Measurements from ENCODE around the gene SCN1A. TPM values are rescaled to one million over a fixed set of nuclear protein-coding genes. Genes with fewer than 3 reads are reported as not detected.
"Not testable (repeated sequence)": the region's sequence is repeated elsewhere in the genome, so short reads cannot be mapped to it uniquely, and the experiment has no call there.

Gene SCN1A
- total RNA-seq, 2 experiments from 2014 or later, result not detected

DNA sequence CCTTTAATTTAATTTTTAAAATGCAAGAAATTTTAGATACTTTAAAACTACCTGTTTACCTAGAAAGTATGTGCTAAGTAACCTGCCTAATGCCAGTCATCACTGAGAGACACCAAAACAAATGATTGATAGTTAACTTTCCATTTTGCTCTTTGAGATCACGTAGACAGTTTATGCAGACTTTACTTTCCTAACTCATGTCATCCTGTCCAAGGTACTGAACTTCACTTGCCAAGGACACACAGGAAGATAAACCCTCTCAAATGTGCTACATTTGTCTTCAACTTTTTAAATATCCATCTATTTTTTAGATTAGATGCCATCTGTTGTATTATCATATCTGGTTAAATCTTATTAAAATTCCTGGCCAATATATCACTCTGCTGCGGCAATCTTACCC is 20.1 kb upstream of the SCN1A start:
- Mint-ChIP-seq H3K27me3 (no peaks in the 10 kb centered on the region), H3K27ac (no peak overlapping the region), H3K4me3 (no peak overlapping the region), H3K9me3 (no peaks in the 10 kb centered on the region), H3K36me3 (ENCODE audit: low read depth) (no peaks in the 10 kb centered on the region), H3K4me1 (no peaks in the 10 kb centered on the region)
- POLR2A ChIA-PET, result no interaction called here
- DNase-seq, result no peak
- CTCF ChIA-PET, result no interaction called here

DNA sequence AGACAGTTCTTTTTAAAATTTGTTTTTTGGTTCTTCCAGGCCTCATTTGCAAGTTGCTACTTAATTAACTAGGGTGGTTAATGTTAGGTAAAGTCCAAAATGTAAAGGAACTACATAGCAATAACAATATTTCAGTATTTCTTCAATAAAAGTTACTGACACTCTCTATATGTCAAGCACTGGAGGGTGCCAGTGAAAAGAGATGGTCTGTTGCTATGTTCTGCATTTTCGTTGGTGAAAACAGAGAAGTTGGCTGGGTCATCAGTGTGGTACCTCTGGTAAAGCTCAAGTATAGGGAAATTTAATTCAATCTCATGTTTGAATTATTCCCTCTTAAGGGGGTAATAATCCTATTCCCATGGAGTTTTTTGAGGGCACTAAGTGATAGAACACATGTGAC is 16.3 kb upstream of the SCN1A start:
- ChIA-PET CTCF (no interaction called here), POLR2A (no interaction called here)
- Mint-ChIP-seq H3K9me3 (no peaks in the 10 kb centered on the region), H3K4me1 (no peaks in the 10 kb centered on the region), H3K4me3 (no peak overlapping the region), H3K27me3 (no peaks in the 10 kb centered on the region), H3K36me3 (ENCODE audit: low read depth) (no peaks in the 10 kb centered on the region), H3K27ac (no peak overlapping the region)
- no peak for DNase-seq

DNA sequence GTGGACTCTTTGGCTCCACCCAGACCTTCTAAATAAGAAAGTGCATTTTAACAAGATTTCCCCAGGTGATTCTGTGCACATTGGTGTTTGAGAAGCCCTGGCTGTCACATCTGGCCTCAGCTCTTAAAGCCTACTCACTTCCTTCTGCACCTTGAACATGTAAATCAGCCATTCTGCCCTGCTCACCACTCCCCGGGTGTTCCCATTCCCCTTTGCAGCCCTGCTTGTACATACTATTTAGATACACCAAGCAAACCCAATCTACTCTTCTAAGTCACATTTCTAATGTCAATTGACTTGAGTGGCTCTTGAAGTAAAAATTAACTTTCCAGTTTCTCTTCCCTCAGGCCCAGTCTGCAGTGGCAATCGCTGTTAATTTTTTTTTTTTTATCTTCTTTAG is 13.1 kb upstream of the SCN1A start:
- CTCF ChIA-PET, result interaction anchor here (1.4 kb wide), 1 partner anchor 9 kb away, joined by 4 read pairs; no protein-coding TSS in a partner anchor
- Mint-ChIP-seq H3K36me3 (ENCODE audit: low read depth) (no peaks in the 10 kb centered on the region), H3K4me3 (no peak overlapping the region), H3K27ac (no peak overlapping the region), H3K27me3 (no peaks in the 10 kb centered on the region), H3K9me3 (no peaks in the 10 kb centered on the region), H3K4me1 (no peaks in the 10 kb centered on the region)
- POLR2A ChIA-PET, result no interaction called here
- DNase-seq, result no peak

DNA sequence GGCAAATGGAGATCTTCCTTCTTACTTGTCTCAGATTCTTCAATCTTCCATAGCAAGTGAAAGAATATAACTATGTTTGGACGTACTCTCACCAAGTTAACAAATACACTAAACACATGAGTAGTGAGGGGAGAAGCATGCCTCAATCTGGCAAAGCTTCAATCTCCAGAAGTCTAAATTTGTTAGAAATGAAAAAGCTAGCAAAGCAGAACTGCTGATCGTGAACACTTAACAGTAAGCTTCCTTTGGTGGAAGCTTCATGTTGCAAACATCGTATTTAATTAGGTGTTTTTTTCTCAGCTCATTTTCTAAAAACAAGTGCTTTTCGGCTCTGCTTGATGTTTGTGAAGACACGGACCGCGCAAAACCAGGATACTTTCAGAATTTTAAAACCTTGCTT is 12.7 kb upstream of the SCN1A start:
- Mint-ChIP-seq H3K9me3 (no peaks in the 10 kb centered on the region), H3K36me3 (ENCODE audit: low read depth) (no peaks in the 10 kb centered on the region), H3K27ac (no peak overlapping the region), H3K27me3 (no peaks in the 10 kb centered on the region), H3K4me3 (no peak overlapping the region), H3K4me1 (no peaks in the 10 kb centered on the region)
- no peak for DNase-seq
- CTCF ChIA-PET, result interaction anchor here (1.4 kb wide), 1 partner anchor 9 kb away, joined by 4 read pairs; no protein-coding TSS in a partner anchor
- POLR2A ChIA-PET, result no interaction called here

DNA sequence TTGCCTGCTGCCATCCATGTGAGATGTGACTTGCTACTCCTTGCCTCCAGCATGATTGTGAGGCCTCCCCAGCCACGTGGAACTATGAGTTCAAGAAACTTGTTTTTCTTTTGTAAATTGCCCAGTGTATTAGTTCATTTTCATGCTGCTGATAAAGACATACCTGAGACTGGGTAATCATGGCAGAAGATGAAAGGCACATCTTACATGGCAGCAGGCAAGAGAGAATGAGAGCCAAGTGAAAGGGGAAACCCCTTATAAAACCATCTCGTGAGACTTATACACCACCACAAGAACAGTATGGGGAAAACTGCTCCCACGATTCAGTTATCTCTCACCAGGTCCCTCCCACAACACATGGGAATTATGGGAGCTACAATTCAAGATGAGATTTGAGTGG is 11.7 kb upstream of the SCN1A start:
- H3K9me3 Mint-ChIP-seq; H3K4me3 Mint-ChIP-seq; H3K27ac Mint-ChIP-seq; H3K36me3 Mint-ChIP-seq (ENCODE audit: low read depth); H3K27me3 Mint-ChIP-seq; DNase-seq; H3K4me1 Mint-ChIP-seq; POLR2A ChIA-PET: not testable (repeated sequence)
- CTCF ChIA-PET, result interaction anchor here (1.4 kb wide), 1 partner anchor 8 kb away, joined by 4 read pairs; no protein-coding TSS in a partner anchor

DNA sequence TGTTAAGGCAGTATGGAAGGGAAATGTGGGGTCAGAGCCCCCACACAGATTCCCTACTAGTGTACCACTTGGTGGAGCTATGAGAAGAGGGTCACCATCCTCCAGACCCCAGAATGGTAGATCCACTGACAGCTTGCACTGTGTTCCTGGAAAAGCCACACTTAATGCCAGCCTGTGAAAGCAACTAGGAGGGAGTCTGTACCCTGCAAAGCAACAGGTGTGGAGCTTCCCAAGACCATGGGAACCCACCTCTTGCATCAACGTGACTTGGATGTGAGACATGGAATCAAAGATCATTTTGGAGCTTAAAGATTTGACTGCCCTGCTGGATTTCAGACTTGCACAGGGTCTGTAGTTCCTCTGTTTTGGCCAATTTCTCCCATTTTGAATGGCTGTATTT is 10.8 kb upstream of the SCN1A start:
- no peaks in the 10 kb centered on the region for H3K36me3 Mint-ChIP-seq (ENCODE audit: low read depth)
- DNase-seq, result no peak
- POLR2A ChIA-PET, result no interaction called here
- H3K4me1 Mint-ChIP-seq, result no peaks in the 10 kb centered on the region
- no peak overlapping the region for H3K27ac Mint-ChIP-seq
- H3K9me3 Mint-ChIP-seq, result no peaks in the 10 kb centered on the region
- H3K4me3 Mint-ChIP-seq, result no peak overlapping the region
- CTCF ChIA-PET, result no interaction called here
- peaks cover 3% of the 10 kb centered on the region for H3K27me3 Mint-ChIP-seq

DNA sequence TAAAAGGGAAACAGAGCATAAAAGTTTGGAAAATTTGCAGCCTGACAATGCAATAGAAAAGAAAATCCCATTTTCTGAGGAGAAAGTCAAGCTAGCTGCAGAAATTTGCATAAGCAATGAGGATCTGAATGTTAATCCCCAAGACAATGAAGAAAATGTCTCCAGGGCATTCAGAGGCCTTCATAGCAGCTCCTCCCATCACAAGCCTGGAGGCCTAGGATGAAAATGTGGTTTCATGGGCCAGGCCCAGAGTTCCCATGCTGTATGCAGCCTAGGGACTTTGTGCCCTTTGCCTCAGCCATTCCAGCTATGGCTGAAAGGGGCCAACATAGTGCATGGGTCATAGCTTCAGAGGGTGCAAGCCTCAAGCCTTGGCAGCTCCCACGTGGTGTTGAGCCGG is 10.3 kb upstream of the SCN1A start:
- CTCF ChIA-PET, result no interaction called here
- POLR2A ChIA-PET, result no interaction called here
- DNase-seq, result no peak
- H3K4me3 Mint-ChIP-seq, result no peak overlapping the region
- no peaks in the 10 kb centered on the region for H3K36me3 Mint-ChIP-seq (ENCODE audit: low read depth)
- no peaks in the 10 kb centered on the region for H3K9me3 Mint-ChIP-seq
- no peak overlapping the region for H3K27ac Mint-ChIP-seq
- no peaks in the 10 kb centered on the region for H3K4me1 Mint-ChIP-seq
- H3K27me3 Mint-ChIP-seq, result peaks cover 3% of the 10 kb centered on the region

DNA sequence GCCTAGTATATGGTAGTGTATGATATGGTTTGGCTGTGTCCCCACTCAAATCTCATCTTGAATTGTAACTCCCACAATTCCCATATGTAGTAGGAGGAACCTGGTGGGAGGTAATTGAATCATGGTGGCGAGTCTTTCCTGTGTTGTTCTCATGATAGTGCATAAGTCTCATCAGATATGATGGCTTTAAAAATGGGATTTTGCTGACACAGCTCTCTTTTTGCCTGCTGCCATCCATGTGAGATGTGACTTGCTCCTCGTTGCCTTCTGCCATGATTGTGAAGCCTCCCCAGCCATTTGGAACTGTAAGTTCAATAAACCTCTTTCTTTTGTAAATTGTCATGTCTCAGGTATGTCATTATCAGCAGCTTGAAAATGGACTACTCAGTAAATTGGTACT is 9.5 kb upstream of the SCN1A start:
- POLR2A ChIA-PET, result no interaction called here
- H3K36me3 Mint-ChIP-seq (ENCODE audit: low read depth), result no peaks in the 10 kb centered on the region
- no peak for DNase-seq
- H3K27me3 Mint-ChIP-seq, result peaks cover 3% of the 10 kb centered on the region
- H3K4me3 Mint-ChIP-seq, result no peak overlapping the region
- H3K27ac Mint-ChIP-seq, result no peak overlapping the region
- CTCF ChIA-PET, result no interaction called here
- H3K9me3 Mint-ChIP-seq, result no peaks in the 10 kb centered on the region
- H3K4me1 Mint-ChIP-seq, result no peaks in the 10 kb centered on the region

DNA sequence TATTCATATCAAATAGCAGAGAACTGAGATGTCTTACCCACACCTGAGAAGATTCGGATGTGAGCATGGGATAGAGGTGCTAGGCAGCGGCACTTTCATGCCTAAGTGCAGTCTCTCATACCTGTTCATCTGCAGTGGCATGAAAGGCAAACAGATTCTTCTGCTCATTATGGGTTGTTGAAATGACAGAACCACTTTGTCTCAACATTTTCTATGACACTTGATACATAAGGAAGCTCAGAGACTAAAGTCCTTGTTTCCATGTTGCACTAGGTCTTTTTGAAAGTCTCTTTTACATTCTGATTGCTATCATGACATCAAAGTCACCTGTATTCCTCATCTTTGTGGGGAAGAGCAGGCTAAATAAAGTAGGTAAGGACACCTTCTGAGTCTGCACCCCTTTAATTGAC is 8.0 kb upstream of the SCN1A start:
- H3K36me3 Mint-ChIP-seq (ENCODE audit: low read depth), result no peaks in the 10 kb centered on the region
- H3K4me1 Mint-ChIP-seq, result no peaks in the 10 kb centered on the region
- ChIA-PET POLR2A (no interaction called here), CTCF (no interaction called here)
- H3K27me3 Mint-ChIP-seq, result peaks cover 6% of the 10 kb centered on the region
- no peak overlapping the region for H3K4me3 Mint-ChIP-seq
- no peak for DNase-seq
- no peaks in the 10 kb centered on the region for H3K9me3 Mint-ChIP-seq
- H3K27ac Mint-ChIP-seq, result no peak overlapping the region

DNA sequence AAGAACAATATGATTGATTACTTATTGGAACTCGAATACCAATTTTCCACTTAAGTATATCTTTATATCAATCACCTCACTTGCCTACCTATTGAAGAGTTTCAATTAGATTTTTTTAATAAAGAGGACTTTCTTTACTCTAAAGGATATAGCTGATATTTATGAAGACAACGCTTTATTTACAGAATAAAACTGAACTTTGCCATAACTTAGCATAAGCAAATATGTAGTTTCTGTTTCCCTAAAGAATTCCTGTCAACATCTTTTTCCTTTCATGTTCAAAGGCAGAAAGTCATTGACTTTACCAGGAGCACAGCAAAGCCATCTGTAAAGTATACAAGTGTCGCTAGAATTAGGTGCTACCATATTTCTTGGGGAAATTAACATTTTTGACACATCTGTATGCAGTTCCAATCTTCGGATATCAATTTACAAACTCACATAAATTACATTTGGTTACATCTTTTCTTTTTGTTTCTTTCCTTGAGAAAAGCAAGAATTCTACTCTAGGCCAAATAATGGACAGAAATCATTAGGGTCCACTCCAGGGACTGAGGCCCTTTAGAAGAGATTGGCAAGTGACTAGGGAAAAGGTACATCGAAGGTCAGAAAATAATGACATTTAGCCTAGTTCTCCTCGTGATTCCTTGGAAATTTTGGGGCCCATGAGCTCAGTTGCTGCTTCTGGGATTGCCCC is 7.5 kb upstream of the SCN1A start:
- DNase-seq, result no peak
- Mint-ChIP-seq H3K9me3 (no peaks in the 10 kb centered on the region), H3K4me3 (no peak overlapping the region), H3K27ac (no peak overlapping the region), H3K4me1 (no peaks in the 10 kb centered on the region), H3K36me3 (ENCODE audit: low read depth) (no peaks in the 10 kb centered on the region), H3K27me3 (peaks cover 7% of the 10 kb centered on the region)
- ChIA-PET POLR2A (no interaction called here), CTCF (no interaction called here)

DNA sequence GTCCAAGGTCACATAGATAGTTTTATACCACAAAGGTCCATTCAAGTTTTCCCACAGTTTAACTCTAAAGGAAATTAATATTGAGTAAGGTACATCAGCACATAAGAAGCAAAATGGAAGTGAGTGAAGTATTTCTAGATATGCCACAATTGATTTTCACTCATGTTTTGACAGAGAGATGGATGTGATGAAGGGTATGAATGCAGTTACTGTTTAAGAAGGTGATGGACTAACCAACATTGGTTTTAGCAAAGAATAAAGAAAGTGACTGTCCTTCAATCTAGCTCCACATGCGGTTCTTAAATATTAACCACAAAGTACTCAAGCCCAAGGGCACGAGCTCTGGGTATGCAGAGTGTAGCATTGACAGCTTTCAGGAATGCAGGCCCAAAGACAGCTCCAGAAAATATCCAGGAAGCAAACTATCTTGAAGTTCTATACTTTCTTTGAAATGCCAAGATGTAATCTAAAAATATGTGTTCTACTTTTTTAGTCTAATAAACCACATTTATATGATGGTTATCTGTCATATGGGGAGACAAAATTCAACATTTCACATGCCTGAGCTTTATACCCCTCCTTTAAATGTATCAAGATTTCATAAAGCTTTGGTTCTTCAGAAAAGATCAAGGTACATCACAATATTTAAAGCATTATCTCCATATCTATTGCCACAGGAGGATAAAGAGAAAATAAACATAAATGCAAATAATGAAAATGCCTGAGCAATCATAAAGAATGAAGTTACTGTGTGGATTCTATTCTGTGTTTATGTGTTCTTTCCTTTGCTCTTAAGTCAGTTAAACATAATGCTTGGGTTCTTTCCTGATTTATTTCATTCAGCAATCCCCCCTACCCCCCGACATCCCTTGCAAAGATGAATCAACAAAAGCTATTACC is 6.7 kb upstream of the SCN1A start:
- ChIA-PET POLR2A (no interaction called here), CTCF (no interaction called here)
- H3K27ac Mint-ChIP-seq, result no peak overlapping the region
- peaks cover 10% of the 10 kb centered on the region for H3K27me3 Mint-ChIP-seq
- no peak overlapping the region for H3K4me3 Mint-ChIP-seq
- no peaks in the 10 kb centered on the region for H3K9me3 Mint-ChIP-seq
- H3K4me1 Mint-ChIP-seq, result no peaks in the 10 kb centered on the region
- no peaks in the 10 kb centered on the region for H3K36me3 Mint-ChIP-seq (ENCODE audit: low read depth)
- no peak for DNase-seq

DNA sequence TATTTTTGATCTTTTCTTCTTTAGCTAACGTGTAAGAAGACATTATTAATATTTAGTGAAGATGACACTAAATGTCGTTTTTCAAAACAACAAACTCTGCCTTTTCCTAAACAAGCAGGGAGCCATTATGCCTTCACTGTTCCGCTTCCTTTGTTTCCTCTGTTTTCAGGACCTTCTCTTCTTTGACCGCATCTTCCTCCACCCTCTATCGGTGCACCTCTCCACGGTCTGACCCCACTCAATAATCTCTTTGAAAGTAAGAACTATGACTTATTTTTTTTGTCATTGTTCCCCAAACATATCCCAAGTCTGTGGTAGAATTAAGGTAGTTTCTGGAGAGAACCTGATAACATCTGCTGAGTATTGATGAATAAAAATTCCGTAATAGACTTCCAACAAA is 5.8 kb upstream of the SCN1A start:
- no peaks in the 10 kb centered on the region for H3K9me3 Mint-ChIP-seq
- DNase-seq, result no peak
- no peak overlapping the region for H3K27ac Mint-ChIP-seq
- H3K27me3 Mint-ChIP-seq, result peaks cover 10% of the 10 kb centered on the region
- H3K36me3 Mint-ChIP-seq (ENCODE audit: low read depth), result no peaks in the 10 kb centered on the region
- POLR2A ChIA-PET, result no interaction called here
- CTCF ChIA-PET, result no interaction called here
- no peak overlapping the region for H3K4me3 Mint-ChIP-seq
- H3K4me1 Mint-ChIP-seq, result no peaks in the 10 kb centered on the region

DNA sequence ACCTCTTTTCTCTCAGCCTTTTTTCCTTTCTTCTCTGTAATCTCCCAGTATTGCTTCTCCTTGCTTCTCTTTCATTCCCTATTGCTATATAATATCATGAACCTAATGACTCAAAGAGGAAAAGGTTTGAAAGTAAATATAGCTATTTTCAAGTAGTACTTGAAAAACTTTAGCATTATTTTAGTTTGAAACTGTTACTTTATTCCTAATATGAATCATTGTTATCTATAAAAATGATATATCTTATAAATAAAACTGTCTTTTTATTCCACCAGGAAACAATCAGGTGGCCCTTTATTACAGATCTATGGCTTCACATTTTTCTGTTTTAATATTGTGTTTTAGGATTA is 311 bp upstream of the SCN1A start:
- no peak for DNase-seq
- Mint-ChIP-seq H3K27ac (no peak overlapping the region), H3K9me3 (no peaks in the 10 kb centered on the region), H3K4me3 (no peak overlapping the region), H3K4me1 (no peaks in the 10 kb centered on the region), H3K36me3 (ENCODE audit: low read depth) (no peaks in the 10 kb centered on the region), H3K27me3 (peaks cover 13% of the 10 kb centered on the region)
- POLR2A ChIA-PET, result no interaction called here
- CTCF ChIA-PET, result no interaction called here

All from activated CD4-positive, alpha-beta T cell treated with anti-CD3 and anti-CD28 coated beads, Interleukin-2, amount 10 ng/mL, durations not matched to agents 7 days and 5 days (primary cell).